Measurements from ENCODE around the gene HIC1. TPM values are rescaled to one million over a fixed set of nuclear protein-coding genes. Genes with fewer than 3 reads are reported as not detected.
A peak's percentile ranks its signal among the peaks of the same experiment; 100 is the strongest.

The HIC1 gene
- total and polyA plus RNA-seq, 2 donors (not counting 1 experiment from before 2014, with no cell fraction given) = 11.3 to 29.1 TPM

GRCh38 chr17:2053380-2054261, 1.3 kb upstream of the HIC1 start:
- DNase-seq (ENCODE audit: low read depth in 2 of 2) = peak; percentile 77
- no peak overlapping the region for H2AFZ ChIP-seq (ENCODE audit: low read length)
- H3K9me3 ChIP-seq (ENCODE audit: control insufficient read depth, insufficient read depth, low read depth, low read length) = no peaks in the 10 kb centered on the region
- H3K9ac ChIP-seq (ENCODE audit: insufficient read depth, low read length) = peak overlapping the region; percentile 64
- H3K4me3 ChIP-seq (replicated peaks in 1 of 4; ENCODE audit: control extremely low read depth in 1 of 4, insufficient read depth in 1 of 4, low read depth in 3 of 4, low read length in 4 of 4) = peak overlapping the region; percentile 30 to 80 (median 44)
- no peaks in the 10 kb centered on the region for H3K27me3 ChIP-seq (ENCODE audit: control insufficient read depth, insufficient read depth, low read length)
- peaks cover 35% of the 10 kb centered on the region for H3K79me2 ChIP-seq (ENCODE audit: control insufficient read depth, insufficient read depth, low read length)
- peak overlapping the region; percentile 8 for H3K27ac ChIP-seq (ENCODE audit: insufficient read depth, low read length)
- peak overlapping the region; percentile 57 for H3K4me2 ChIP-seq (ENCODE audit: extremely low read depth, insufficient read depth, low read length)
- H4K20me1 ChIP-seq (ENCODE audit: control insufficient read depth, extremely low read depth, insufficient read depth, low read length) = no peaks in the 10 kb centered on the region
- H3K4me1 ChIP-seq (ENCODE audit: control insufficient read depth, extremely low read depth, insufficient read depth, low read length) = peaks cover 5% of the 10 kb centered on the region
- H3K36me3 ChIP-seq (ENCODE audit: control insufficient read depth, insufficient read depth, low read length) = peaks cover 18% of the 10 kb centered on the region
- peak; percentile 49 to 56 for TF ChIP-seq CTCF (conservative IDR thresholded peaks at IDR 0.05 in 1 of 2, IDR thresholded peaks at IDR 0.05 in 1 of 2; ENCODE audit: low read depth in 1 of 2, low read length in 2 of 2)
- TF ChIP-seq EZH2 (IDR thresholded peaks at IDR 0.05; ENCODE audit: low read length, missing control alignments) = no peak

- H3K27ac ChIP-seq (ENCODE audit: insufficient read depth, low read length) = peak overlapping the region; percentile 8
- peak overlapping the region; percentile 64 for H3K9ac ChIP-seq (ENCODE audit: insufficient read depth, low read length)
- peaks cover 2% of the 10 kb centered on the region for H3K4me1 ChIP-seq (ENCODE audit: control insufficient read depth, extremely low read depth, insufficient read depth, low read length)
- peaks cover 18% of the 10 kb centered on the region for H3K36me3 ChIP-seq (ENCODE audit: control insufficient read depth, insufficient read depth, low read length)
- TF ChIP-seq EZH2 (IDR thresholded peaks at IDR 0.05; ENCODE audit: low read length, missing control alignments) (no peak), CTCF (conservative IDR thresholded peaks at IDR 0.05 in 1 of 2, IDR thresholded peaks at IDR 0.05 in 1 of 2; ENCODE audit: low read depth in 1 of 2, low read length in 2 of 2) (no peak)
- H4K20me1 ChIP-seq (ENCODE audit: control insufficient read depth, extremely low read depth, insufficient read depth, low read length) = no peaks in the 10 kb centered on the region
- peak overlapping the region; percentile 30 to 80 (median 44) for H3K4me3 ChIP-seq (replicated peaks in 1 of 4; ENCODE audit: control extremely low read depth in 1 of 4, insufficient read depth in 1 of 4, low read depth in 3 of 4, low read length in 4 of 4)
- no peaks in the 10 kb centered on the region for H3K9me3 ChIP-seq (ENCODE audit: control insufficient read depth, insufficient read depth, low read depth, low read length)
- peak overlapping the region; percentile 57 for H3K4me2 ChIP-seq (ENCODE audit: extremely low read depth, insufficient read depth, low read length)
- no peak for DNase-seq (ENCODE audit: low read depth in 2 of 2)
- peaks cover 41% of the 10 kb centered on the region for H3K79me2 ChIP-seq (ENCODE audit: control insufficient read depth, insufficient read depth, low read length)
- H2AFZ ChIP-seq (ENCODE audit: low read length) = no peak overlapping the region
- no peaks in the 10 kb centered on the region for H3K27me3 ChIP-seq (ENCODE audit: control insufficient read depth, insufficient read depth, low read length)
These were observed 716 bp upstream of the HIC1 start for GRCh38 chr17:2054262-2054511.

GRCh38 chr17:2055292-2056205, 646 bp downstream of the HIC1 start:
- peak overlapping the region; percentile 89 for H3K27ac ChIP-seq (ENCODE audit: insufficient read depth, low read length)
- H3K36me3 ChIP-seq (ENCODE audit: control insufficient read depth, insufficient read depth, low read length) = peaks cover 25% of the 10 kb centered on the region
- TF ChIP-seq EZH2 (IDR thresholded peaks at IDR 0.05; ENCODE audit: low read length, missing control alignments) (no peak), CTCF (conservative IDR thresholded peaks at IDR 0.05 in 1 of 2, IDR thresholded peaks at IDR 0.05 in 1 of 2; ENCODE audit: low read depth in 1 of 2, low read length in 2 of 2) (no peak)
- H3K4me2 ChIP-seq (ENCODE audit: extremely low read depth, insufficient read depth, low read length) = peak overlapping the region; percentile 85
- H3K4me1 ChIP-seq (ENCODE audit: control insufficient read depth, extremely low read depth, insufficient read depth, low read length) = peaks cover 12% of the 10 kb centered on the region
- peak overlapping the region; percentile 57 to 88 (median 78) for H3K4me3 ChIP-seq (replicated peaks in 1 of 4; ENCODE audit: control extremely low read depth in 1 of 4, insufficient read depth in 1 of 4, low read depth in 3 of 4, low read length in 4 of 4)
- peaks cover 54% of the 10 kb centered on the region for H3K79me2 ChIP-seq (ENCODE audit: control insufficient read depth, insufficient read depth, low read length)
- no peaks in the 10 kb centered on the region for H3K9me3 ChIP-seq (ENCODE audit: control insufficient read depth, insufficient read depth, low read depth, low read length)
- H3K27me3 ChIP-seq (ENCODE audit: control insufficient read depth, insufficient read depth, low read length) = no peaks in the 10 kb centered on the region
- peak in 1 of 2 donors; percentile 67 for DNase-seq (ENCODE audit: low read depth in 2 of 2)
- peak overlapping the region; percentile 93 for H3K9ac ChIP-seq (ENCODE audit: insufficient read depth, low read length)
- H2AFZ ChIP-seq (ENCODE audit: low read length) = no peak overlapping the region
- no peaks in the 10 kb centered on the region for H4K20me1 ChIP-seq (ENCODE audit: control insufficient read depth, extremely low read depth, insufficient read depth, low read length)
